ENCODE results near the gene SMYD5. TPM values are rescaled to one million over a fixed set of nuclear protein-coding genes. Genes with fewer than 3 reads are reported as not detected.

Gene SMYD5
- total RNA-seq, 1 donor = 17.4 TPM

- Histone ChIP-seq H3K4me3 (ENCODE audit: insufficient read depth, low read length) (peak overlapping the region; percentile 88), H3K4me2 (ENCODE audit: insufficient read depth, low read length) (peak overlapping the region; percentile 100), H3K36me3 (ENCODE audit: insufficient read depth, low read length) (peaks cover 18% of the 10 kb centered on the region), H3K9me3 (ENCODE audit: low read depth, low read length) (no peaks in the 10 kb centered on the region), H3K79me2 (ENCODE audit: insufficient read depth, low read length) (peaks cover 42% of the 10 kb centered on the region), H2AFZ (ENCODE audit: low read length) (peak overlapping the region; percentile 94), H4K20me1 (ENCODE audit: insufficient read depth, low read length) (peaks cover 32% of the 10 kb centered on the region), H3K27me3 (ENCODE audit: insufficient read depth, low read length) (no peaks in the 10 kb centered on the region), H3K27ac (ENCODE audit: low read depth, low read length) (peak overlapping the region; percentile 53), H3K4me1 (ENCODE audit: insufficient read depth, low read length) (peaks cover 24% of the 10 kb centered on the region)
- peak; percentile 66 for DNase-seq (ENCODE audit: insufficient read length, low spot score, missing footprints)
- no peak for TF ChIP-seq CTCF (IDR thresholded peaks at IDR 0.05; ENCODE audit: extremely low read depth, low read depth, low read length)
Measured at GRCh38 chr2:73232403-73233153, 18.5 kb downstream of the SMYD5 start.

- TF ChIP-seq CTCF (IDR thresholded peaks at IDR 0.05; ENCODE audit: extremely low read depth, low read depth, low read length) = no peak
- Histone ChIP-seq H2AFZ (ENCODE audit: low read length) (peak within 1 kb of the TSS; percentile 99), H3K27me3 (ENCODE audit: insufficient read depth, low read length) (no peaks in the 10 kb centered on the region), H3K9me3 (ENCODE audit: low read depth, low read length) (no peaks in the 10 kb centered on the region), H4K20me1 (ENCODE audit: insufficient read depth, low read length) (peaks cover 39% of the 10 kb centered on the region), H3K27ac (ENCODE audit: low read depth, low read length) (peak within 1 kb of the TSS; percentile 94), H3K4me2 (ENCODE audit: insufficient read depth, low read length) (peak within 1 kb of the TSS; percentile 100), H3K79me2 (ENCODE audit: insufficient read depth, low read length) (peaks cover 50% of the 10 kb centered on the region), H3K4me1 (ENCODE audit: insufficient read depth, low read length) (peaks cover 27% of the 10 kb centered on the region), H3K36me3 (ENCODE audit: insufficient read depth, low read length) (peaks cover 15% of the 10 kb centered on the region), H3K4me3 (ENCODE audit: insufficient read depth, low read length) (peak within 1 kb of the TSS; percentile 88)
- peak; percentile 100 for DNase-seq (ENCODE audit: insufficient read length, low spot score, missing footprints)
Measured at GRCh38 chr2:73233154-73233931, 19.3 kb downstream of the SMYD5 start, which contains the start of gene PRADC1. Gene PRADC1 (minus strand): TSS chr2:73233239. CDS start chr2:73233160, 79 bp downstream.

GRCh38 chr2:73233932-73234832 lies 20.1 kb downstream of the SMYD5 start, which contains the start of gene CCT7:
Gene CCT7 (plus strand): TSS chr2:73234308. CDS start chr2:73234379, 71 bp downstream.
- Histone ChIP-seq H3K4me3 (ENCODE audit: insufficient read depth, low read length) (peak within 1 kb of the TSS; percentile 88), H3K27me3 (ENCODE audit: insufficient read depth, low read length) (no peaks in the 10 kb centered on the region), H3K27ac (ENCODE audit: low read depth, low read length) (peak within 1 kb of the TSS; percentile 94), H3K4me1 (ENCODE audit: insufficient read depth, low read length) (peaks cover 32% of the 10 kb centered on the region), H3K4me2 (ENCODE audit: insufficient read depth, low read length) (peak within 1 kb of the TSS; percentile 100), H3K9me3 (ENCODE audit: low read depth, low read length) (no peaks in the 10 kb centered on the region), H3K79me2 (ENCODE audit: insufficient read depth, low read length) (peaks cover 58% of the 10 kb centered on the region), H4K20me1 (ENCODE audit: insufficient read depth, low read length) (peaks cover 48% of the 10 kb centered on the region), H3K36me3 (ENCODE audit: insufficient read depth, low read length) (peaks cover 19% of the 10 kb centered on the region), H2AFZ (ENCODE audit: low read length) (peak within 1 kb of the TSS; percentile 99)
- DNase-seq (ENCODE audit: insufficient read length, low spot score, missing footprints) = peak; percentile 93
- no peak for TF ChIP-seq CTCF (IDR thresholded peaks at IDR 0.05; ENCODE audit: extremely low read depth, low read depth, low read length)
